Esophagus (tissue), 2 donors: ENCODE results near the gene FAM184A. TPM values are rescaled to one million over a fixed set of nuclear protein-coding genes. Genes with fewer than 3 reads are reported as not detected.

Source experiments
- H3K27ac ChIP-seq, 2 donors: one replicate each; pipeline ENCODE4 v1.5.1; 2013; ENCODE audit warnings: low read depth in 2 of 2, mild to moderate bottlenecking in 2 of 2, inconsistent platforms in 1 of 2, low read length in 1 of 2, moderate library complexity in 1 of 2
- H3K27me3 ChIP-seq, 2 donors: one replicate each; pipeline ENCODE4 v1.6.1; 2013; ENCODE audit warnings: low read length in 2 of 2, control low read depth in 1 of 2, mild to moderate bottlenecking in 1 of 2; ENCODE audit not compliant: insufficient read depth in 2 of 2, control insufficient read depth in 1 of 2
- H3K36me3 ChIP-seq, 2 donors: one replicate each; pipeline ENCODE4 v1.6.1; 2013; ENCODE audit warnings: low read length in 1 of 2; ENCODE audit not compliant: control insufficient read depth in 2 of 2, insufficient read depth in 2 of 2
- H3K4me1 ChIP-seq, 2 donors: one replicate each; pipeline ENCODE4 v1.6.1; 2013; ENCODE audit warnings: low read length in 1 of 2; ENCODE audit not compliant: control insufficient read depth in 2 of 2, insufficient read depth in 2 of 2
- H3K4me3 ChIP-seq, 2 donors: one replicate each; pipeline ENCODE4 v1.5.1; 2013; ENCODE audit warnings: low read length in 2 of 2, mild to moderate bottlenecking in 2 of 2, low read depth in 1 of 2, moderate library complexity in 1 of 2
- H3K9me3 ChIP-seq, 2 donors: one replicate each; pipeline ENCODE4 v1.6.1; 2013; ENCODE audit warnings: mild to moderate bottlenecking in 2 of 2, low read depth in 1 of 2, low read length in 1 of 2, moderate library complexity in 1 of 2; ENCODE audit not compliant: control insufficient read depth in 2 of 2, insufficient read depth in 1 of 2
- WGBS, 2 donors: extraction: QIAGEN DNeasy Blood & Tissue Kit; methylation state at CpG; one replicate each; pipeline ENCODE4 v1.1.7; 2013; 5-methylcytosine and 5-hydroxymethylcytosine counted together
- polyA plus RNA-seq, 2 donors: library from polyadenylated mRNA; stranded (reverse); fragments of 200-250 nt; gene quantifications; one replicate each; pipeline ENCODE4 v1.2.3, GENCODE V29; 2013
- donor health status: healthy with polysubstance abuse.
- donor health status: Bipolar disorder and iron deficiency.

Gene FAM184A
- polyA plus RNA-seq, 2 donors: 0.73 to 1.1 TPM

- WGBS, 2 donors: 93% methylated on average over 8 of the region's 8 CpGs
- Histone ChIP-seq H3K27ac (no peak overlapping the region), H3K4me3 (no peak overlapping the region)
Measured at GRCh38 chr6:119040229-119040628, 38.2 kb downstream of the FAM184A start.

GRCh38 chr6:119037941-119038623 is 40.4 kb downstream of the FAM184A start:
- H3K4me3 ChIP-seq: no peak overlapping the region
- no peaks in the 10 kb centered on the region for H3K27me3 ChIP-seq
- WGBS, 2 donors: 85 to 88% methylated on average over 4 of the region's 4 CpGs
- no peaks in the 10 kb centered on the region for H3K36me3 ChIP-seq
- no peaks in the 10 kb centered on the region for H3K9me3 ChIP-seq
- H3K4me1 ChIP-seq: no peaks in the 10 kb centered on the region
- no peak overlapping the region for H3K27ac ChIP-seq

More at GRCh38 chr6:119040229-119040628, 38.2 kb downstream of the FAM184A start:
- Histone ChIP-seq H3K9me3 (no peaks in the 10 kb centered on the region), H3K27me3 (no peaks in the 10 kb centered on the region), H3K36me3 (no peaks in the 10 kb centered on the region), H3K4me1 (no peaks in the 10 kb centered on the region)

GRCh38 chr6:119037264-119037663 is 41.2 kb downstream of the FAM184A start:
- Histone ChIP-seq H3K27me3 (no peaks in the 10 kb centered on the region), H3K9me3 (no peaks in the 10 kb centered on the region), H3K27ac (no peak overlapping the region), H3K36me3 (no peaks in the 10 kb centered on the region), H3K4me1 (no peaks in the 10 kb centered on the region), H3K4me3 (no peak overlapping the region)

GRCh38 chr6:119036081-119036480 is 42.4 kb downstream of the FAM184A start:
- no peaks in the 10 kb centered on the region for H3K36me3 ChIP-seq
- H3K4me3 ChIP-seq: no peak overlapping the region
- no peak overlapping the region for H3K27ac ChIP-seq
- H3K27me3 ChIP-seq: no peaks in the 10 kb centered on the region
- H3K4me1 ChIP-seq: no peaks in the 10 kb centered on the region
- WGBS, 2 donors: 62 to 64% methylated on average over 5 of the region's 5 CpGs
- H3K9me3 ChIP-seq: no peaks in the 10 kb centered on the region

- H3K27me3 ChIP-seq: no peaks in the 10 kb centered on the region
- WGBS, 2 donors: 71 to 83% methylated on average over 6 of the region's 6 CpGs
- H3K36me3 ChIP-seq: no peaks in the 10 kb centered on the region
- no peaks in the 10 kb centered on the region for H3K9me3 ChIP-seq
- H3K4me1 ChIP-seq: no peaks in the 10 kb centered on the region
- H3K4me3 ChIP-seq: no peak overlapping the region
- H3K27ac ChIP-seq: no peak overlapping the region
Measured at GRCh38 chr6:119035459-119035858, 43.0 kb downstream of the FAM184A start.

- Histone ChIP-seq H3K27me3 (no peaks in the 10 kb centered on the region), H3K9me3 (no peaks in the 10 kb centered on the region), H3K4me1 (no peaks in the 10 kb centered on the region), H3K4me3 (no peak overlapping the region), H3K36me3 (no peaks in the 10 kb centered on the region), H3K27ac (no peak overlapping the region)
- WGBS, 2 donors: 42 to 53% methylated on average over 6 of the region's 6 CpGs
Measured at GRCh38 chr6:119034827-119035458, 43.5 kb downstream of the FAM184A start.

- H3K4me3 ChIP-seq: no peak overlapping the region
- H3K36me3 ChIP-seq: no peaks in the 10 kb centered on the region
- WGBS, 2 donors: 50 to 68% methylated on average over 1 of the region's 1 CpG
- no peak overlapping the region for H3K27ac ChIP-seq
- no peaks in the 10 kb centered on the region for H3K27me3 ChIP-seq
- H3K4me1 ChIP-seq: no peaks in the 10 kb centered on the region
- no peaks in the 10 kb centered on the region for H3K9me3 ChIP-seq
Measured at GRCh38 chr6:119032428-119032827, 46.0 kb downstream of the FAM184A start.

GRCh38 chr6:119030759-119031158 is 47.7 kb downstream of the FAM184A start:
- H3K27me3 ChIP-seq: no peaks in the 10 kb centered on the region
- no peaks in the 10 kb centered on the region for H3K36me3 ChIP-seq
- H3K9me3 ChIP-seq: no peaks in the 10 kb centered on the region
- 93 to 96% methylated on average over 2 of the region's 2 CpGs for WGBS, 2 donors
- no peak overlapping the region for H3K4me3 ChIP-seq
- H3K4me1 ChIP-seq: no peaks in the 10 kb centered on the region
- no peak overlapping the region for H3K27ac ChIP-seq

- 83 to 91% methylated on average over 2 of the region's 2 CpGs for WGBS, 2 donors
- no peaks in the 10 kb centered on the region for H3K27me3 ChIP-seq
- H3K9me3 ChIP-seq: no peaks in the 10 kb centered on the region
Measured at GRCh38 chr6:119028091-119028490, 50.4 kb downstream of the FAM184A start.

GRCh38 chr6:119027465-119027864 is 51.0 kb downstream of the FAM184A start:
- no peak overlapping the region for H3K4me3 ChIP-seq
- H3K27me3 ChIP-seq: no peaks in the 10 kb centered on the region
- WGBS, 2 donors: 62 to 68% methylated on average over 3 of the region's 3 CpGs
- H3K36me3 ChIP-seq: no peaks in the 10 kb centered on the region
- no peaks in the 10 kb centered on the region for H3K9me3 ChIP-seq
- no peaks in the 10 kb centered on the region for H3K4me1 ChIP-seq
- no peak overlapping the region for H3K27ac ChIP-seq

More at GRCh38 chr6:119028091-119028490, 50.4 kb downstream of the FAM184A start:
- Histone ChIP-seq H3K4me1 (no peaks in the 10 kb centered on the region), H3K27ac (no peak overlapping the region), H3K36me3 (no peaks in the 10 kb centered on the region), H3K4me3 (no peak overlapping the region)
